ENCODE results near the gene P4HA2.

P4HA2 gene

GRCh38 chr5:132250547-132250946 is 22.9 kb upstream of the P4HA2 start:
- no peak for DNase-seq (ENCODE audit: low read depth in 1 of 2, low spot score in 1 of 2)

DNA sequence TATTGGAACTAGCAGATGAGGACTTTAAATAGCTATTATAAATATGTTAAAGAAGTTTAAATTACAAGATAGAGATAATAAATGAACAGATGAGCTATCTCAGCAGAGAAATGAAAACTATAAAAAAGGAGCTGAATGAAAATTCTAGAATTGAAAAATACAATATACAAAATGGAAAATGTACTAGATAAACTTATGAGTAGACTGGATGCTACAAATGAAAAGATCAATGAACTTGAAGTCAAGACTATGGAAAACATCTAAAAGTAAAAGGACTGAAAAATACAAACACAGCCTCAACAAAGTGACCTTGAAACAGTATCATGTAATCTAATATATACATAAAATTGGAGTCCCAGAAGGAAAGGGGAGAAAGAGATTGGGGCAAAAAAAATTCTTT is 19.2 kb upstream of the P4HA2 start:
- DNase-seq (ENCODE audit: low read depth in 1 of 2, low spot score in 1 of 2): no peak

- DNase-seq (ENCODE audit: low read depth in 1 of 2, low spot score in 1 of 2): no peak
Observed at GRCh38 chr5:132245593-132245992, 17.9 kb upstream of the P4HA2 start.

- DNase-seq (ENCODE audit: low read depth in 1 of 2, low spot score in 1 of 2): no peak
Observed at GRCh38 chr5:132243366-132243977, 15.8 kb upstream of the P4HA2 start.

DNA sequence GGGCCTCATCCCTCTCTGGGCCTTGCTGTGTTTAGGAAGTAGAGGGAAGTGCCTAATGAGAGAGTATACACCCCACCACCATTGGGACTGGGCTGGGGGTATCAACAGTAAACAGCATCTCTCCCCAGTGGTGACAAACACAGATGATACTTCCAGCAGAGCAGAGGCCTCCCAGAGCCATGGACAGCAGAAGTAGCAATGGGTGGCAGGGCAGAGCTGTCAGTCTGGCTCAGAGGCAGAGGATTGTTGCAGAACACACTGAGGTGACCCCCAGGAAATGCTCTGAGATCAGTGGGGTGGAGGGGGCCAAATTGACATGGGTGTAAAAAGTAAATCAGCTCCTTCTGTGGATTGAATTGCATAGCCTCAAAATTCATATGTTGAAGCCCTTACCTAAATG is 12.1 kb upstream of the P4HA2 start:
- no peak for DNase-seq (ENCODE audit: low read depth in 1 of 2, low spot score in 1 of 2)

GRCh38 chr5:132238901-132239500 is 11.3 kb upstream of the P4HA2 start:
- DNase-seq (ENCODE audit: low read depth in 1 of 2, low spot score in 1 of 2): no peak

- DNase-seq (ENCODE audit: low read depth in 1 of 2, low spot score in 1 of 2): peak; percentile 48 to 53
Observed at GRCh38 chr5:132238169-132238744, 10.6 kb upstream of the P4HA2 start.

DNA sequence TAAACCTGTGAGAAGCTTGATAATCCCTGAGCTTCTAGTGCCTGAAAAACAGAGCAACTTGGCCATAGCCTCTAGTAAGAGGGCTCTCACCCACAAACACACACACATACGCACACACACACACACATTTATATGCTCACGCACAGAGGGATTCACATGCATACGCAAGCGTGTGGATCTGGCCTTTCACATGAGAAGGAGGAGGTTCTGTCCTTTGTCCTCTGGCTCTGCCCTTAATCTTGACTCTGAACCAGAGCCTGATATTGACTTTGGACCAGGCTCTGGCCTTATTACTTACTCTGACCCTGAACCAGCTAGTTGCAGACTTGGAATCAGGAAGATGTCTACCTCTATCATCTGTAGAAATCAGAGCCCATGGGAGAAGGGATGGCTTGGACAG is 10.0 kb upstream of the P4HA2 start:
- no peak for DNase-seq (ENCODE audit: low read depth in 1 of 2, low spot score in 1 of 2)

GRCh38 chr5:132237141-132237540 is 9.5 kb upstream of the P4HA2 start:
- DNase-seq (ENCODE audit: low read depth in 1 of 2, low spot score in 1 of 2): no peak

DNA sequence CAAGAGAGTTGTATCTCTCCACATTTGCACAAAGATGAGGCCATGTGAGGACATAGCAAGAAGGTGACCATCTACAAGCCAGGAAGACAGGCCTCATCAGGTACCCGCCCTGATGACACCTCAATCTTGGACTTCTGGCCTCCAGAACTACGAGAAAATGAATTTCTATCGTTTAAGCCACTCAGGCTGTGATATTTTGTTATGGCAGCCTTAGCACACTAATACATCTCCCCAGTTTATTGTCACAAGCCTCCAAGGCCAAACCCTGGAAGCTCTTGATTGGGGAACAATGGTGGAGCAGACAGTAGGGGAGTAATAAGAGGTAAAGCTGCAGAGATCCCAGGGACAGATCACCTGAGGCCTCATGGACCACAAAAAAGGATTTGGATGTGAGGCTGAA is 7.7 kb upstream of the P4HA2 start:
- DNase-seq (ENCODE audit: low read depth in 1 of 2, low spot score in 1 of 2): no peak

DNA sequence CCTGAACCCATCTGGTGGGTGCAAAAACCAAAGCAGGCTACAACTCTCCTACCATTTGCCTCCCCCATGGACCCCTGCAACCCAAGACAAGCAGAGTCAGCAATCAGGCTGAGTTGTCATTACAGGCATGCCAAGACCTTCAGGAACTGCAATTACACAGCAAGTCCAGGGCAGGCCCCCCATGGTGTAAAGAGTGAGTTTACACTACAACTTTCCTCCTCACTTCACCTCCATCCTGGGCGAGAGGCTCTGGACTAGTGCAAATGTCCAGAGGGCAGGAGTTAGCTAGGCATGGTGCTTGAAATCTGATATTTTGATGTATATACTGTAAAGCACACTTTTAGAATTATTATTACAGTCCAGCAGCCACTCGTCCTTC is 7.0 kb upstream of the P4HA2 start:
- DNase-seq (ENCODE audit: low read depth in 1 of 2, low spot score in 1 of 2): no peak

GRCh38 chr5:132233811-132234683 is 6.4 kb upstream of the P4HA2 start:
- no peak for DNase-seq (ENCODE audit: low read depth in 1 of 2, low spot score in 1 of 2)

DNA sequence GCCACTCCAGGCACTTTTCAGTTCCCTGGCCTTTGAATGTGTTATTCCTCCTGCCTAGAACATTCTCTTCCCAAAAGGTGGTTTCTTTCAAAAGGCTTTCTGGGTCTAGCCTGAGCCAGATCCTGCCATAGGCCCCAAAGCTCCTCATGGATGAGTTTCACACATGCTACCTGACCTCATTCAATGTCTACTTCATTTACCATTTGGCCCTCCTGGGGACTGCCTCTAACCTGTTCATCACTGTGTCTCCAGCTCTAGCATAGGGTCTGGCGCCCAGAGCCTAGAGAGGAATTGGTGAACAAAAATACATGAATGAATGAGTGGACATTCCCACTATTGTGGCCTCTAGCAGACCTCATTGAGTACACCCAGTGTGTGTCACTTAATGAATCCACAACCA is 5.4 kb upstream of the P4HA2 start:
- no peak for DNase-seq (ENCODE audit: low read depth in 1 of 2, low spot score in 1 of 2)

GRCh38 chr5:132232465-132232864 is 4.8 kb upstream of the P4HA2 start:
- no peak for DNase-seq (ENCODE audit: low read depth in 1 of 2, low spot score in 1 of 2)

GRCh38 chr5:132230871-132231270 is 3.2 kb upstream of the P4HA2 start:
- DNase-seq (ENCODE audit: low read depth in 1 of 2, low spot score in 1 of 2): no peak

- DNase-seq (ENCODE audit: low read depth in 1 of 2, low spot score in 1 of 2): no peak
Observed at GRCh38 chr5:132229236-132229635, 1.6 kb upstream of the P4HA2 start.

DNA sequence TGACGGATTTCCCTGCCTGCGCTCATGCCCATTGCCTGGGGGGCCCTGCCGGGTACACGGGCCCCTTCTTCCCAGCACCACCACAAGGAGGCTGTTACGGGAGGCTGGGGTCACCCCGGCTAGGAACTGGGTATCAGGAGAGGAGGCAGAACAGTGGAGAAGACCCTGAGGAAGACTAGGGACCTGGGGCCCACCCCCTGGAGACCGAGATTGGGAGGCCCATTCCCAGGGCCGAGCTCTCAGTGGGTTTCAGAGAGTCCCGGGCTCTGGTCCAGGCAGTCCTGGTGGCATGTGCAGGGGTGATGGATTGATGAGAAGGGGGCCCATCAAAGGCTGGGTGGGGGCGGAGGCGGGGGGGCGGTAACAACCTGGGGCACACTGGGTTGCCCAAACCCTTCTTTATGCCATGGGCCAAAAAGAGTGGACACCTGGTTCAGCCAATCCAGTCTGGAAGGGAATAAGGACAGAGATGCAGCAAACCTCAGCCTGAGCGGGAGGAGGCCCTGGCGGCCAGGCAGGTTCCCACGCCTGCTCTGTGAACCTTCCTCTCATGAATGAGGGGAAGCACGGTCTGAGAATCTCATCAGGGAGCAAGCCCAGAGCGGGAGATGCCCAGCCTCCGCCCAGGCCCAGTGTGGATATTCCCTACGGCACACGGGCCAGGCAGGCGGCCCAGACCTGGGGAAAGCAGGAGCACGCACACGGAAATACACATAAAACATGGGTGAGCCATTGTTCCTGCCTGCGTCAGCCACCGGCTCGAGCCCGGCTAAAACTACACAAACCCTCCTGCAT is 785 bp upstream of the P4HA2 start:
- DNase-seq (ENCODE audit: low read depth in 1 of 2, low spot score in 1 of 2): no peak

DNA sequence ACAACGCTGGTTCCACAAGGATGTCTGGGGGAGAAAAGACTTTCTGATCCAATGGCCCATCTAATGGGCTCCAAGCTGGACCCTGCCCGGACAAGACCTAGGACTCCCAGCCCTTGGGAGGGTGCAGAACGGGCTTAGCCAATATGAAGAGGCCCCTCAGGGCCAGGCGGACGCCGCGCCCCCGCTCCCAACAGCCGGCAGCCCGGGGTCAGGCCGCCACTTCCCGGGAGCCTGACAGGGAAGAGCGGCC is 493 bp downstream of the P4HA2 start:
- DNase-seq (ENCODE audit: low read depth in 1 of 2, low spot score in 1 of 2): no peak

- DNase-seq (ENCODE audit: low read depth in 1 of 2, low spot score in 1 of 2): no peak
Observed at GRCh38 chr5:132226516-132227234, 978 bp downstream of the P4HA2 start.

- no peak for DNase-seq (ENCODE audit: low read depth in 1 of 2, low spot score in 1 of 2)
Observed at GRCh38 chr5:132225165-132226032, 2.3 kb downstream of the P4HA2 start.
